GM13976 (cell line): Measurements from ENCODE around the gene OR52R1.
"Not testable (repeated sequence)": the region's sequence is repeated elsewhere in the genome, so short reads cannot be mapped to it uniquely, and the experiment has no call there.

Experiments used
- DNase-seq: peaks from one replicate; pipeline ENCODE4 v3.0.0; 2012; ENCODE audit warnings: low spot score
- in situ Hi-C: fragments of 300-500 bp; cut with MboI; formaldehyde crosslinking; loops from one replicate; pipeline ENCODE4 v1.12.0; 2022; ENCODE audit warnings: low sequenced_read_pairs, mixed read lengths, inconsistent platforms; ENCODE audit not compliant: unreplicated experiment
- TF ChIP-seq, protein P1 (sequence below): IDR thresholded peaks from 2 replicates; pipeline ENCODE4 v1.5.1; 2012; ENCODE audit warnings: borderline replicate concordance, mild to moderate bottlenecking; ENCODE audit not compliant: insufficient read depth; ENCODE audit errors: extremely low read depth, missing control alignments, control extremely low read depth

Gene OR52R1

DNA sequence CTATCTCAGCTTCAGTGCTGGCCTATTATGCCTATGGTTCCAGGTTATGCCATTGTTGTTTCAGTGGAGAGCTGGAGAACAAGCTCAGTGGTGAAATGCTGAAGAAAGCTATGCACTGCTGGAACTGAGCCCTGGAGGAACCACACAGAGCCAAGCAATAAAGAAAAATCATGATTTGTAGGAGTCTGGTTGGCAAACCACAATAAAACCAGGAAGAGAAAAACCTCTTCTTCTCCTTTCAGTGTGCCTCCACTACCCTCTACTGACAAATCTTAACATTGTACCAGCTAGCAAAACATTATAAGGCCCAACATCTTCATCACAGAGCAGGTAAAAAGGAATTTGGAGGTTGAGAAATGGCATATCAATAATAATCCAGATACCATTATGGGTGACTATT is 22.2 kb upstream of the OR52R1 start:
- in situ Hi-C loops, result no loop called here
- TF ChIP-seq, protein P1, sequence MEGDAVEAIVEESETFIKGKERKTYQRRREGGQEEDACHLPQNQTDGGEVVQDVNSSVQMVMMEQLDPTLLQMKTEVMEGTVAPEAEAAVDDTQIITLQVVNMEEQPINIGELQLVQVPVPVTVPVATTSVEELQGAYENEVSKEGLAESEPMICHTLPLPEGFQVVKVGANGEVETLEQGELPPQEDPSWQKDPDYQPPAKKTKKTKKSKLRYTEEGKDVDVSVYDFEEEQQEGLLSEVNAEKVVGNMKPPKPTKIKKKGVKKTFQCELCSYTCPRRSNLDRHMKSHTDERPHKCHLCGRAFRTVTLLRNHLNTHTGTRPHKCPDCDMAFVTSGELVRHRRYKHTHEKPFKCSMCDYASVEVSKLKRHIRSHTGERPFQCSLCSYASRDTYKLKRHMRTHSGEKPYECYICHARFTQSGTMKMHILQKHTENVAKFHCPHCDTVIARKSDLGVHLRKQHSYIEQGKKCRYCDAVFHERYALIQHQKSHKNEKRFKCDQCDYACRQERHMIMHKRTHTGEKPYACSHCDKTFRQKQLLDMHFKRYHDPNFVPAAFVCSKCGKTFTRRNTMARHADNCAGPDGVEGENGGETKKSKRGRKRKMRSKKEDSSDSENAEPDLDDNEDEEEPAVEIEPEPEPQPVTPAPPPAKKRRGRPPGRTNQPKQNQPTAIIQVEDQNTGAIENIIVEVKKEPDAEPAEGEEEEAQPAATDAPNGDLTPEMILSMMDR, result no peak
- DNase-seq, result no peak

DNA sequence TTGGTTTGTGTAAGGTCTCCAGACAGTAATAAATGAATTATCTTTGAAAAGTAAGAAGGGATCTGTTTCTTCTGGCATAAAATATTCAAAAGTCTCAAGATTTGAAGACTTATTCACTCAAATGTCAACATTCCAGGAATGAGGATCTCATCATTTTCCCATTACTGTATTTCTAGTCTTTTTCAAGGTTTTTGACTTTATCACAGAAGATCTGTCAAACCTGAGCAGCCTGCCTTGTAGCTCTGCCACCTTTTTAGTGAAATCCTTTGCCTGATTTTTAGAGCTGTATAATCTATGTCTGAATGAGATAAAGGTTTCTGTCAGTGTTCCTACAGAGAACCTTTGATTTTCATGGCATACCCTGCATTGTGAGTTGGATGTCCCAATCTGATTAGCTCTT is 21.0 kb upstream of the OR52R1 start:
- DNase-seq, result no peak
- TF ChIP-seq, protein P1, result no peak
- in situ Hi-C loops, result no loop called here

DNA sequence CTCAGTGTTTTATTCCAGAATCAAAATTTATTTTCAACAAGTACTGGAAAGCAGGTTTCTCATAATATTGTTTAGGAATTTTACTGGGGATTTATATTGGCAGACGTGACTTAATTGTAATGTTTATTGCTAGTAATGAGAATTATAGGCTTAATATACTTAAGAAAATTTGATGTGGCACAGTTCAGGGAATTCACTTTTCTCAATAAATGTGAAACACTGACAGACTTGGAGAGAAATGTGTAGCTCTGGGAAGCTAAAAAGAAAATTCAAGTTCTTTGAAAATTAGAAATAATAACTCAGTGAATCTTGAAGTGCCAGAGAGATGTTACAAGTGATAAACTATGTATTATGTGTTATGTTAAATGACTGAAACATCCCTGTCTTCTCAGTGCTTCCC is 16.8 kb upstream of the OR52R1 start, which contains the start of gene OR51F2:
OR51F2 (plus strand) TSS at position 301 of the 400 bp plus-strand sequence. CDS start 101 bp downstream, outside the sequence.
- in situ Hi-C loops, result no loop called here
- TF ChIP-seq, protein P1, result no peak
- DNase-seq, result no peak

DNA sequence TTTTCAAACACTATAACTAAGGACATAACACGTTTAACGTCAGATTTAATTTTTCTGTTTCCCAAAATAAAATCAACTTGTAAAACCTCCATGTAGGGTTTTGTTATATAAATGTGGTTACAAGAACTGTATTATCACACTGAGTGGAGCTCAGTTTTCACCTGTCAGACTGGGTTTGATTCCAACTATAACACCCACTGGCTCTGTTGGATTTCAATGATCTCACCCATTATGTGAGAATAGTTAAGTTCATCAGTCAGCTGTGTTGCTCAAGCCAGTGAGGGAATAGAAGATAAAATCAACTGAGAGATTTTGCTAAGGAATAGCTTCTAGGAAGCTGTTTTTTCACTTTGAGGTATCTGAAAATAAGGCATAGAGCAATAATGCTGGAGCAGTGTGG is 5.1 kb upstream of the OR52R1 start:
- no peak for DNase-seq
- in situ Hi-C loops, result no loop called here
- TF ChIP-seq, protein P1, result no peak

DNA sequence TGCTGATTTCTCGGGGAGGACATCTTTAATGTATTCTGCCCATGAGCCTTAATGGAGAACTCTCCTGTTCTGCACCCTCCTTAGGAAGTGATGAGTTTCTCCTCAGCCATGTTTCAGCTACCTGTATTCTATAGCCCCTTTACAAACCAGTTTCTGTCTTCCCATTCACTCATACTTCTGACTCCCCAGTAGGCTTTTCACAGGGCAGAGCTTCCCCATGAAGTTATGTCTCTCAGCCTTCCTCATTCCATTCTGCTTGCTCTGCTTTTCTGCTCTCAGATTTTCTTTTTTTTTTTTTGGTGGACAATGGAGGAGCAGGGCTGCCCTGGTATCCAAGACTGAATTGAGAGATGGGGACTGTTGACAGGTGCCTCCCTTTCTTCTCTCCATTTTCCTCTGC is 4.3 kb upstream of the OR52R1 start:
- TF ChIP-seq, protein P1, result no peak
- DNase-seq, result no peak
- in situ Hi-C loops, result no loop called here

DNA sequence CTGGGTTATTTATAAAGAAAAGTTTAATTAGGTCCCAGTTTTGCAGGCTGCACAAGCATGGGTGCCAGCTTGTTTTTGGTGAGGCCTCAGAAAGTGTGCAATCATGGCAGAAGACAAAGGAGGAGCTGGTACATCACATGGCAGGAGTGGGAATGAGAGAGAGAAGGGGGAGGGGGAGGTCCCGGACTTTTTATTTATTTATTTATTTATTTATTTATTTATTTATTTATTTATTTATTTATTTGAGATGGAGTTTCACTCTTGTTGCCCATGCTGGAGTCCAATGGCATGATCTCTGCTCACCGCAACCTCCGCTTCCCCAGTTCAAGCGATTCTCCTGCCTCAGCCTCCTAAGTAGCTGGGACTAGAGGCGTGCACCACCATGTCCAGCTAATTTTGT is 2.9 kb downstream of the OR52R1 start:
- DNase-seq, in situ Hi-C loops: not testable (repeated sequence)

DNA sequence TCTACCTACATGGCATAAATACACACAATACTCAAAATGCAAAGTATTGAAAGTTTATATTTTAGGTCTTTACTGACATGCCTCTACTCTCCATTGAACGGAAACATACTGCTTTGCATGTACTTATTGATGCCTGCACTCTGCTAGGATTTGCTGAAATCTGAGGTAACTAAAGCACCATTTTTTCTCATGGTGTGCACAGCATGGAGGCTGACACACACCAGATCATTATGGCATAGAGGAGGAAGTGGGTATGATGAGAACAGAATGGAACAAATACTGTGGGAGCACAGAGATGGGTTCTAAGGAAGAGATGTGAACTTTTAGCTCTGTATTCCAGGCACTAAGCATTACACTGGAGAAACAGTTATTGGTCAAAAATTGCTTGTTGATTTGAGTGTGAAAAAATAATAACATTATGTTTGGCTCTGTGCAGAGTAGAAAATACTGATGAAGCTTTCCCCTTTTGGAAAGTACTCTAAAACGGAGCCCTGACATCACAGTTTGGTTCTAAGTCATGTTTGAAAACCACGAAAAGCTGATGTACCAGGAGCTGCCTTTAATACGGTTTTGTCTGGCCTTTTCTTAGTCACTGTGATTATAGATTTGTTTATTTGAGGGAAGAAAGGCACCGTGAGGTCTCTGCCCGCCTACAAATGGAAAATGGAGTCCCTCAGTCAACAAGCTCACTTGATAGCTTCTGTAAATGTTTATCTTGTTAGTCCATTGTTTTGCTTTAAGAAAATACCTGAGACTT is 5.6 kb downstream of the OR52R1 start:
- in situ Hi-C loops, result no loop called here
- TF ChIP-seq, protein P1, result no peak
- DNase-seq, result no peak
